CD8-positive, alpha-beta memory T cell (primary cell): ENCODE results near the gene SAMD3. TPM values are rescaled to one million over a fixed set of nuclear protein-coding genes. Genes with fewer than 3 reads are reported as not detected.

Experiments used
- CTCF ChIA-PET: fragments of 350-600 bp; sonication (Branson Sonifier 250); formaldehyde crosslinking; loops from one replicate; lab custom pipeline; 2021; ENCODE audit warnings: antibody characterized with exemption; lab: Charles Lee
- POLR2A ChIA-PET: fragments of 350-600 bp; sonication (Branson Sonifier 250); formaldehyde crosslinking; loops from one replicate; lab custom pipeline; 2021; ENCODE audit warnings: antibody characterized with exemption; lab: Charles Lee
- DNase-seq, 5 donors: peaks; one replicate each; pipeline versions ENCODE4 v3.0.0 to v3.0.0-alpha.2; 2020 to 2022; ENCODE audit warnings: mixed read lengths in 1 of 5
- H3K27ac ChIP-seq: one replicate; pipeline ENCODE4 v1.7.0; 2013; ENCODE audit warnings: low read depth, mild to moderate bottlenecking, low read length, moderate library complexity
- H3K27me3 ChIP-seq: 2 replicates; pipeline ENCODE4 v1.7.0; 2013; ENCODE audit warnings: low read length, mild to moderate bottlenecking; ENCODE audit not compliant: insufficient read depth, poor library complexity, severe bottlenecking
- H3K36me3 ChIP-seq: 2 replicates; pipeline ENCODE4 v1.7.0; 2013; ENCODE audit warnings: mild to moderate bottlenecking, low read length, moderate library complexity; ENCODE audit not compliant: insufficient read depth
- H3K4me1 ChIP-seq: 2 replicates; pipeline ENCODE4 v1.7.0; 2013; ENCODE audit warnings: mild to moderate bottlenecking, low read length, moderate library complexity; ENCODE audit not compliant: insufficient read depth
- H3K4me3 ChIP-seq: 2 replicates; pipeline ENCODE4 v1.7.0; 2013; ENCODE audit warnings: mild to moderate bottlenecking, low read length
- H3K9me3 ChIP-seq: 2 replicates; pipeline ENCODE4 v1.7.0; 2013; ENCODE audit warnings: mild to moderate bottlenecking, low read length
- H3K27ac Mint-ChIP-seq, 8 donors: one replicate each; pipeline ENCODE4 v1.8.0; 2020 to 2021; ENCODE audit warnings: mixed read lengths in 8 of 8, mild to moderate bottlenecking in 6 of 8, inconsistent platforms in 3 of 8, moderate library complexity in 3 of 8
- H3K27me3 Mint-ChIP-seq, 2 donors: one replicate each; pipeline ENCODE4 v1.8.0; 2020 to 2021; ENCODE audit warnings: mixed read lengths in 2 of 2, mild to moderate bottlenecking in 1 of 2, moderate library complexity in 1 of 2
- H3K36me3 Mint-ChIP-seq, 3 donors: one replicate each; pipeline ENCODE4 v1.8.0; 2020 to 2021; ENCODE audit warnings: mixed read lengths in 3 of 3, inconsistent platforms in 1 of 3, mild to moderate bottlenecking in 1 of 3
- H3K4me1 Mint-ChIP-seq, 3 donors: one replicate each; pipeline ENCODE4 v1.8.0; 2020 to 2021; ENCODE audit warnings: mixed read lengths in 3 of 3, inconsistent platforms in 1 of 3, mild to moderate bottlenecking in 1 of 3
- H3K4me3 Mint-ChIP-seq, 7 donors: one replicate each; pipeline ENCODE4 v1.8.0; 2020 to 2021; ENCODE audit warnings: mixed read lengths in 7 of 7, mild to moderate bottlenecking in 6 of 7, moderate library complexity in 4 of 7, inconsistent platforms in 2 of 7
- H3K9me3 Mint-ChIP-seq, 5 donors: one replicate each; pipeline ENCODE4 v1.8.0; 2020 to 2022; ENCODE audit warnings: mixed read lengths in 5 of 5, mild to moderate bottlenecking in 3 of 5, moderate library complexity in 2 of 5, inconsistent platforms in 1 of 5
- polyA plus RNA-seq: library from polyadenylated mRNA; unstranded; fragments of 300-500 nt; fragmentation: Illumina TruSeq; gene quantifications from one replicate; pipeline ENCODE4 v1.2.3, GENCODE V29; 2021
- total RNA-seq, 2 experiments: library from RNA; stranded (reverse); gene quantifications; one replicate each; pipeline ENCODE4 v1.2.3, GENCODE V29; 2021

SAMD3 gene
- total and polyA plus RNA-seq, 3 experiments from 2014 or later: 12.5 to 220 (median 14.5) TPM

DNA sequence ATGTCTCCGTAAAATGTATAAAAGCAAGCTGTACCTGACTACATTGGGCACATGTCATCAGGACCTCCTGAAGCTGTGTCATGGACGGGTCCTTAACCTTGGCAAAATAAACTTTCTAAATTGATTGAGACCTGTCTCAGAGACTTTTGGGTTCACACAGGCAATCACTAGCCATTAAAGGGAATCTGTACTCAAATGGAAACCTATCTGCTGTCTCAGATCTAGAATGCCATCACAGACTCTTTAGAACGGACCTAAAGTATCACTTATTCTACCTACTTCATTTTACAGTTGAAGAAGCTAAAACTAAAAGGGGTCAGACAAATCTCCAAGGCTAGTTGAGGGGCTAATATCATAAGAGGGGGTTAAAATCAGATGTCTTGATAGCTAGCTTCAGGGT is 11.1 kb downstream of the SAMD3 start:
- Mint-ChIP-seq H3K27me3 (no peaks in the 10 kb centered on the region), H3K36me3 (peaks cover 35 to 83% (median 47%) of the 10 kb centered on the region in 3 donors), H3K9me3 (no peaks in the 10 kb centered on the region), H3K27ac (peak overlapping the region; percentile 7 to 93 (median 72)), H3K4me3 (peak overlapping the region; percentile 89 to 97 (median 91)), H3K4me1 (peaks cover 61 to 93% (median 91%) of the 10 kb centered on the region in 3 donors)
- CTCF ChIA-PET: interaction anchor here (1.1 to 2.7 kb wide), 2 partner anchors 12 to 13 kb away, joined by 3 to 16 read pairs; partner anchors contain the start of gene SAMD3
- Histone ChIP-seq H3K27ac (no peak overlapping the region), H3K4me3 (peak overlapping the region; percentile 22), H3K27me3 (no peaks in the 10 kb centered on the region), H3K4me1 (peaks cover 56% of the 10 kb centered on the region), H3K9me3 (no peaks in the 10 kb centered on the region), H3K36me3 (peaks cover 27% of the 10 kb centered on the region)
- POLR2A ChIA-PET: interaction anchor here (1.0 kb wide), 1 partner anchor 12 kb away, joined by 4 read pairs; the partner anchor contains the start of gene SAMD3
- no peak for DNase-seq

DNA sequence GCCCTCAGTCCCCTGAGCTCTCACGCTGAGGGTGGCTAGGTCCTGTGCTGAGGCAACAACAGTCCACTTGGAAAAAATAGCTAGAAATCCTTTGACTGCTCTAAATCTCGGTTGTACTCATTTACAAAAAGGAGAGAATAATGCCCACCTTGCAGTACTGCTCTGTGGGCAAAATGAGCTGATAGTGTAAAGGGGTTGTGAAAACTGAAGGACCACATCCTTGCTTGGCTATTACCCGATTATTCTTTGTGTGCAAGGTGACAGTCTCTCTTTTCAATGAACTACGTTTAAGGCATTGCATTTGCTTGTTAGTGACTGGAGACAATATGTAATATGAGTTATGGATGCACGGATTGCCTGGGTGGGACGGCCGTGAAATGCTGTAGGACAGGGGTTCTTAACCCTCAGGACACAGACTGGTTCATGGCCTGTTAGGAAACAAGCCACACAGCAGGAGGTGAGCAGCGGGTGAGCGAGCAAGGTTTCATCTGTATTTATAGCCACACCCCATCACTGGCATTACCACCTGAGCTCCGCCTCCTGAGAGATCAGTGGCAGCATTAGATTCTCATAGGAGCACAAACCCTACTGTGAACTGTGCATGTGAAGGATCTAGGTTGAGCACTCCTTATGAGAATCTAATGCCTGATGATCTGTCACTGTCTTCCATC is 14.6 kb downstream of the SAMD3 start:
- no peak overlapping the region for H3K4me3 ChIP-seq

GRCh38 chr6:130206479-130206878 is 16.3 kb downstream of the SAMD3 start:
- Mint-ChIP-seq H3K9me3 (no peaks in the 10 kb centered on the region), H3K27ac (peak overlapping the region in 7 of 8 donors; percentile 12 to 96 (median 84)), H3K27me3 (no peaks in the 10 kb centered on the region), H3K36me3 (peaks cover 38 to 89% (median 48%) of the 10 kb centered on the region in 3 donors), H3K4me1 (peaks cover 83 to 96% (median 92%) of the 10 kb centered on the region in 3 donors), H3K4me3 (peak overlapping the region in 3 of 7 donors; percentile 8 to 50 (median 49))
- POLR2A ChIA-PET: no interaction called here
- Histone ChIP-seq H3K9me3 (no peaks in the 10 kb centered on the region), H3K27me3 (no peaks in the 10 kb centered on the region), H3K4me1 (peaks cover 79% of the 10 kb centered on the region), H3K27ac (no peak overlapping the region), H3K36me3 (peaks cover 33% of the 10 kb centered on the region), H3K4me3 (no peak overlapping the region)
- CTCF ChIA-PET: interaction anchor here (1.3 kb wide), 1 partner anchor 76 kb away, joined by 6 read pairs; no protein-coding TSS in a partner anchor
- no peak for DNase-seq

More for the DNA sequence above, 14.6 kb downstream of the SAMD3 start:
- Mint-ChIP-seq H3K36me3 (peaks cover 39 to 92% (median 47%) of the 10 kb centered on the region in 3 donors), H3K27me3 (no peaks in the 10 kb centered on the region), H3K4me1 (peaks cover 80 to 93% (median 90%) of the 10 kb centered on the region in 3 donors), H3K4me3 (peak overlapping the region; percentile 10 to 85 (median 35)), H3K9me3 (no peaks in the 10 kb centered on the region), H3K27ac (peak overlapping the region; percentile 40 to 92 (median 80))
- CTCF ChIA-PET: interaction anchor here (1.1 to 1.7 kb wide), 3 partner anchors 15 to 74 kb away, joined by 3 to 7 read pairs (median 3); partner anchors contain the start of gene SAMD3
- no peak for DNase-seq
- Histone ChIP-seq H3K9me3 (no peaks in the 10 kb centered on the region), H3K27me3 (no peaks in the 10 kb centered on the region), H3K27ac (no peak overlapping the region), H3K4me1 (peaks cover 64% of the 10 kb centered on the region), H3K36me3 (peaks cover 32% of the 10 kb centered on the region)
- POLR2A ChIA-PET: interaction anchor here (0.6 kb wide), 1 partner anchor 91 kb away, joined by 3 read pairs; no protein-coding TSS in a partner anchor

- H3K27ac Mint-ChIP-seq: peak overlapping the region; percentile 51 to 90 (median 67)
- H3K27me3 Mint-ChIP-seq: no peaks in the 10 kb centered on the region
- Histone ChIP-seq H3K36me3 (peaks cover 41% of the 10 kb centered on the region), H3K27ac (no peak overlapping the region), H3K27me3 (no peaks in the 10 kb centered on the region), H3K4me1 (peaks cover 77% of the 10 kb centered on the region), H3K9me3 (no peaks in the 10 kb centered on the region), H3K4me3 (no peak overlapping the region)
- ChIA-PET CTCF (interaction anchor here (1.3 to 1.8 kb wide), 3 partner anchors 9 to 19 kb away, joined by 4 to 5 read pairs (median 5); partner anchors contain the start of gene SAMD3), POLR2A (no interaction called here)
- H3K4me1 Mint-ChIP-seq: peaks cover 84 to 95% (median 89%) of the 10 kb centered on the region in 3 donors
- H3K9me3 Mint-ChIP-seq: no peaks in the 10 kb centered on the region
- peaks cover 46 to 89% (median 52%) of the 10 kb centered on the region in 3 donors for H3K36me3 Mint-ChIP-seq
- DNase-seq: no peak
- peak overlapping the region in 5 of 7 donors; percentile 8 to 62 (median 48) for H3K4me3 Mint-ChIP-seq
These were observed 18.4 kb downstream of the SAMD3 start for GRCh38 chr6:130204322-130204721.

GRCh38 chr6:130203370-130203769 is 19.4 kb downstream of the SAMD3 start:
- no peak for DNase-seq
- H3K4me1 Mint-ChIP-seq: peaks cover 88 to 95% (median 95%) of the 10 kb centered on the region in 3 donors
- Histone ChIP-seq H3K27me3 (no peaks in the 10 kb centered on the region), H3K9me3 (no peaks in the 10 kb centered on the region), H3K4me1 (peaks cover 82% of the 10 kb centered on the region), H3K4me3 (no peak overlapping the region), H3K27ac (no peak overlapping the region), H3K36me3 (peaks cover 41% of the 10 kb centered on the region)
- H3K27ac Mint-ChIP-seq: peak overlapping the region in 7 of 8 donors; percentile 61 to 99 (median 90)
- no peaks in the 10 kb centered on the region for H3K9me3 Mint-ChIP-seq
- H3K27me3 Mint-ChIP-seq: no peaks in the 10 kb centered on the region
- ChIA-PET CTCF (interaction anchor here (1.2 to 1.8 kb wide), 4 partner anchors 10 to 582 kb away, joined by 3 to 7 read pairs (median 4); no protein-coding TSS in a partner anchor), POLR2A (interaction anchor here (1.0 to 1.2 kb wide), 2 partner anchors 12 to 65 kb away, joined by 3 to 6 read pairs; no protein-coding TSS in a partner anchor)
- peaks cover 44 to 89% (median 44%) of the 10 kb centered on the region in 3 donors for H3K36me3 Mint-ChIP-seq
- peak overlapping the region in 6 of 7 donors; percentile 10 to 85 (median 70) for H3K4me3 Mint-ChIP-seq

GRCh38 chr6:130202782-130203181 is 20.0 kb downstream of the SAMD3 start:
- Histone ChIP-seq H3K9me3 (no peaks in the 10 kb centered on the region), H3K36me3 (peaks cover 35% of the 10 kb centered on the region), H3K27me3 (no peaks in the 10 kb centered on the region), H3K27ac (no peak overlapping the region), H3K4me3 (no peak overlapping the region), H3K4me1 (peaks cover 77% of the 10 kb centered on the region)
- ChIA-PET CTCF (interaction anchor here (1.2 kb wide), 2 partner anchors 13 to 581 kb away, joined by 3 to 7 read pairs; no protein-coding TSS in a partner anchor), POLR2A (interaction anchor here (1.0 to 1.2 kb wide), 2 partner anchors 12 to 64 kb away, joined by 3 to 6 read pairs; no protein-coding TSS in a partner anchor)
- H3K4me1 Mint-ChIP-seq: peaks cover 87 to 95% (median 94%) of the 10 kb centered on the region in 3 donors
- no peaks in the 10 kb centered on the region for H3K27me3 Mint-ChIP-seq
- H3K4me3 Mint-ChIP-seq: peak overlapping the region; percentile 15 to 85 (median 66)
- DNase-seq: peak in 1 of 5 donors; percentile 36
- H3K9me3 Mint-ChIP-seq: no peaks in the 10 kb centered on the region
- peaks cover 38 to 88% (median 38%) of the 10 kb centered on the region in 3 donors for H3K36me3 Mint-ChIP-seq
- peak overlapping the region; percentile 67 to 99 (median 91) for H3K27ac Mint-ChIP-seq

DNA sequence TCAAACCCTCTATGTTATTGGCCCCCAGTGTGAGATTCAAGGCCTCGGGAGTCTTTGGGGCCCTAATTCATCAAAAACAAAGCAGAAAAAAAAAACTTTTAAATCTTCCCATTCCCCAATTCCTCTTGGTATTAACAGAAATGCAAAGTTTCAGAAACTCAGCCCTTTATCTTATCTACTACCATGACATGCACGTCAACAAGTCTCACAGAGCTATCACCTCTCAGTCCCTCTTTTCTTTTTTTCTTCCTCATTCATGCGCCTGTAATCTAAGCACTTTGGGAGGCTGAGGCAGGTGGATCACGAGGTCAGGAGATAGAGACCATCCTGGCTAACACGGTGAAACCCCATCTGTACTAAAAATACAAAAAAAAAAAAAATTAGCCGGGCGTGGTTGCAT is 22.7 kb downstream of the SAMD3 start:
- Histone ChIP-seq H3K27me3 (no peaks in the 10 kb centered on the region), H3K27ac (no peak overlapping the region), H3K4me3 (no peak overlapping the region), H3K36me3 (peaks cover 27% of the 10 kb centered on the region), H3K9me3 (no peaks in the 10 kb centered on the region), H3K4me1 (peaks cover 52% of the 10 kb centered on the region)
- no peak for DNase-seq
- Mint-ChIP-seq H3K27me3 (no peaks in the 10 kb centered on the region), H3K9me3 (no peaks in the 10 kb centered on the region), H3K4me3 (peak overlapping the region in 4 of 7 donors; percentile 19 to 83 (median 34)), H3K36me3 (peaks cover 28 to 84% (median 35%) of the 10 kb centered on the region in 3 donors), H3K27ac (peak overlapping the region in 7 of 8 donors; percentile 63 to 89 (median 81)), H3K4me1 (peaks cover 86 to 94% (median 93%) of the 10 kb centered on the region in 3 donors)
- CTCF ChIA-PET: interaction anchor here (1.3 kb wide), 1 partner anchor 170 kb away, joined by 4 read pairs; no protein-coding TSS in a partner anchor
- POLR2A ChIA-PET: interaction anchor here (0.5 kb wide), 1 partner anchor 39 kb away, joined by 3 read pairs; no protein-coding TSS in a partner anchor
